NCI-H510A (cell line): ENCODE measurements around the gene RABGEF1.
A peak's percentile ranks its signal among the peaks of the same experiment; 100 is the strongest.

ENCODE experiments used
- DNase-seq: peaks from one replicate; lab custom pipeline; 2025; lab: John Stamatoyannopoulos, UW

The RABGEF1 gene

DNA sequence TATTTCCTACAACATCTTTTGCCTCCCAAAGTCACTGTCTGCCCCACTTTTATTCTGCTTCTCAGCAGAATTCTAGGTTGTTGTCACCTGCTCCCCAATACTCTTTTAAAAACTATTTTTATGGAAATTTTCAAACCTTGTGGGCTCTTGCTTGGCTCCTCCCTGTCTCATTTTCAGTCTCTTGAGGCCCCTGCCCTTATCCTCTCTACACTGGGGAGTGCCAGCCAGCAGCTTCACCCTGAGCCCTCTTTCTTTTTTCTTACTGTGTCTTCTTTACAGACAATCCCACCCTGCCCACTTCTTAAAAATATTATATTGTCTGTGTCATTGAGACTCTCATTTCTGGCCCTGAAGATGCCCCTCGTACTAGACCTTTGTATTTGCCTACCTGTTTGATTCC lies 118.8 kb downstream of the RABGEF1 start:
- no peak for DNase-seq

GRCh38 chr7:66859794-66860645 lies 119.5 kb downstream of the RABGEF1 start:
- peak; percentile 60 for DNase-seq

DNA sequence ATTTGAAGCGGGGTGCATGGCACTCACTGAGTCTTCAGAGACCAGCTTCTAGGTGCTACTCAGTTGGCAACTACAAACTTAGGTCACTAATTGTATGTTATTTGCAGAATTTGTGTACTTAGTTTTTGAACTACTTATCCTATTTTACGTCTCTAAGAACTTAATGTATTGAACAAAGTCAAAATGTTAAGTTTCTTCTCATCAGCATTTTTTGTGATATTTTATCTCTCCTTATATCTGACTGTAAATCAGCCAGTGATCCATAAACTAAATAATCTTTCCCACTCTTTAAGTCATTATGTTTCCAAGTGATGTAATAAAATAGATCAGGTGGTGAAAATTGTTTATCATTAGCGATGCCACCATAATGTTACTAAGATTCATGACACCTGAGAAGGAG lies 120.2 kb downstream of the RABGEF1 start:
- DNase-seq = no peak
